GM13976 (cell line): Measurements from ENCODE around the gene SKAP1.

Source experiments
- DNase-seq: peaks from one replicate; pipeline ENCODE4 v3.0.0; 2012; ENCODE audit warnings: low spot score
- in situ Hi-C: fragments of 300-500 bp; cut with MboI; formaldehyde crosslinking; loops from one replicate; pipeline ENCODE4 v1.12.0; 2022; ENCODE audit warnings: low sequenced_read_pairs, mixed read lengths, inconsistent platforms; ENCODE audit not compliant: unreplicated experiment
- TF ChIP-seq, protein P1 (sequence below): IDR thresholded peaks from 2 replicates; pipeline ENCODE4 v1.5.1; 2012; ENCODE audit warnings: borderline replicate concordance, mild to moderate bottlenecking; ENCODE audit not compliant: insufficient read depth; ENCODE audit errors: extremely low read depth, missing control alignments, control extremely low read depth

The SKAP1 gene

DNA sequence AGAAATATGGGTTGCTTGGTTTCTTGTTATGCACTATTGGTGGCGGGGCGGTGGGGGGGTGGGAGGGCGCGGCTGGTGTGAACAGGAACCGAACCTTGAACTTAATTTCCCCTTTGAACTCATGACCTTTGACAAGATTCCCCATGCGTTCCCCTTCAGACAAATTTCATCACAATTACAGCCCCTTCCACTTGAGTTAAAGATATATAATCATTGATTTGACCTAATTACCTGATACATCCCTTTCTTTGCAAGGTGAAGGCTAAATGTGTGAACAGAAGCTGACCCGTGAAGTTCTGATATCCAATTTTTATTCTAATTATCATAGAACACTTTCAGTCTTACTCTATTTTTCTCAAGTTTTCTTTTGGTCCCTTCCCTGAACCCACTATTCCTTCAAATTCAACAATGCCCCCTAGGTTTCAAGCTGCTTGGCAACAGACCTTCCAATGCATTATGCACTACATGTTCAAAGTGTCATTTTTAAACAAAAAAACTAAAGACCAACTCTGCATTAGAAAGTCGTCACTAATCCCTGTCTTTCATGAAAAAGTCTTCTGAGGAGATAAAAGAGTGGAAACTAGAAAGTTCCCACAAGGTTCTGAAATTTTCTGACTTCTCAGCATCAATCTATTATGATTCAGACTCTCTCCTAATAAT lies 116.8 kb downstream of the SKAP1 start:
- in situ Hi-C loops = no loop called here
- TF ChIP-seq, protein P1, sequence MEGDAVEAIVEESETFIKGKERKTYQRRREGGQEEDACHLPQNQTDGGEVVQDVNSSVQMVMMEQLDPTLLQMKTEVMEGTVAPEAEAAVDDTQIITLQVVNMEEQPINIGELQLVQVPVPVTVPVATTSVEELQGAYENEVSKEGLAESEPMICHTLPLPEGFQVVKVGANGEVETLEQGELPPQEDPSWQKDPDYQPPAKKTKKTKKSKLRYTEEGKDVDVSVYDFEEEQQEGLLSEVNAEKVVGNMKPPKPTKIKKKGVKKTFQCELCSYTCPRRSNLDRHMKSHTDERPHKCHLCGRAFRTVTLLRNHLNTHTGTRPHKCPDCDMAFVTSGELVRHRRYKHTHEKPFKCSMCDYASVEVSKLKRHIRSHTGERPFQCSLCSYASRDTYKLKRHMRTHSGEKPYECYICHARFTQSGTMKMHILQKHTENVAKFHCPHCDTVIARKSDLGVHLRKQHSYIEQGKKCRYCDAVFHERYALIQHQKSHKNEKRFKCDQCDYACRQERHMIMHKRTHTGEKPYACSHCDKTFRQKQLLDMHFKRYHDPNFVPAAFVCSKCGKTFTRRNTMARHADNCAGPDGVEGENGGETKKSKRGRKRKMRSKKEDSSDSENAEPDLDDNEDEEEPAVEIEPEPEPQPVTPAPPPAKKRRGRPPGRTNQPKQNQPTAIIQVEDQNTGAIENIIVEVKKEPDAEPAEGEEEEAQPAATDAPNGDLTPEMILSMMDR = no peak
- no peak for DNase-seq

DNA sequence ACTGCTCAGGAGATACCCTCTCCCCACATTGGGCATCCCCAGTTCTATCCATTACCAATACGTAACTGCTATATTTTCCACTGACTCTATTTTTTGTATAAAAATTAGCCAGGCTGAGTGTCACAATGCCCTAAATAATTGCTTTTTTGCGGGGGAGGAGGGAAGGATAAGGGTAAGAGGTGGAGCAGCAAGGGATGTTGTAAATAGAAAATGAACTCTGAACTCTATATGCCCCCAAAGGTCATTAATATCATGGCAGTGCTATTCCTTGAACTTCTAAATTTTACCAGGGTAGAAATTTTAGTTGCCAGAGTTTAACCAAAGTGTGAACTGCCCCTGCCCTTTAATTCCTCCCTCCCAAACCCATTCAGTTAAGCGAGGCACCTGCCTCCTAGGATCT lies 118.7 kb downstream of the SKAP1 start:
- no peak for DNase-seq
- in situ Hi-C loops = no loop called here
- TF ChIP-seq, protein P1 = no peak

DNA sequence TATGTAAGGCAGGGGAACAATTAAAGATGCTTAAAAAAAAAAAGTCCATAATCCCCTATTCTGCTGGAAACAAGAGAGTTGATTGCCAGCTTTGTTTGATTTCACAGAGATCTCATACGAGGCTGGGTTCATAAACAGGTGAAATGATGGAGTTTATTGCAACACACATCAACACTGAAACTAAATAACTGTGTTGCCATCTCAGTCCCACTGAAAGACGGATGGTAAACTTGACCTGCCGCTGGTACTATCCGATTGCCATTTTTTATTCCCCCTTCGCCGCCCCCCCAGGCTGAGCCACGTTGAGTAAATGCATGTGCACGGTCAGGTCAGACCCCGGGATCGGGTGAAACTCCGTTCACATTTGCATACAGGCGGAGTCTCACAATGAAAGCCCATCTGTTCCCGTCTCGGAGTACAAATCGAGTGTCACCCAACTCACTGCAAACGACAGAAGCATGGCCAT lies 119.2 kb downstream of the SKAP1 start:
- DNase-seq = no peak
- in situ Hi-C loops = no loop called here
- TF ChIP-seq, protein P1 = no peak

DNA sequence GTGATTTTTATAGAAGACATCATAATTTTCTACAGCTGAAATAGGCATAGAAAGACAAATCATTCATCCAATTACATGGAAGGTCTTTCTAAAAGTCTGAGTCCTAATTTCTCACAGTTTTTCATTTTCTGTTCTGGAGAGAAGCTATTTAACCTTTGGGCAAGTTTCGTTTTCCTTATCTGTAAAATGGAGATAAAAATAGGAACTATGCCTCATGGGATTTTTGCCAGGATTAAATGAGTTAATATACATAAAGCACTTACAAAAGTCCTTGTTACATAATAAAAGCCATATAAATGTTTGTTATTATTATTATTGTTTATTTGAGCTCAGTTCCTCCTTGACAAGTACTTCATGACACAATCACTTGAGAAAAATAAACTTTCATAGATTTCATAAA lies 121.4 kb downstream of the SKAP1 start:
- in situ Hi-C loops = no loop called here
- TF ChIP-seq, protein P1 = no peak
- DNase-seq = no peak

DNA sequence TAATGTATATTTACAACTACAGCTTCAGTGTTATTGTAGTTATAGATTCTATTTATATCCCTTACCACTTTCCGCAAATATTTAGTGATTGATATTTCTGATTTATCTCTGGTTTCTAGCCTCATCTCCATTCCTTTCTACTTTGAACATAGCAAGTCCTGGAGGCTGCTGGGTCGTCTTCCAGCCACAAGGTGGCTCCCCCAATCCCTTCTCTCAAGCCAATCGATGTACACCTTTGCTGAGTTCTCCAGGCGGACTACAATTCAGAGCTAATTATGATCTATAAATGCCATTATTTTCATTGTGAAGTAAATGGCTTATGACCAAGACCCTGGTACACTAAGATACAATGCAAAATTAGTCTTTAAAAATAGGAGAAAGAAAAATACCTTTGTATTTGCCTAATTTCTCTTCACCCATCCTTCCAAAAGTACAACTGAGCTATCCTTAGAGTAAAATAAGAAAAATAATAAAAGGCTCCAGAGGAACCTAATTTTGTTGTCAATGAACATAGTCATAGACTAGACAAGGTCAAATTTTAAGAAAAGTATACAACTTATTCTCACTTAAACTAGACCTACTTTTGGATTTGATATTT lies 122.1 kb downstream of the SKAP1 start:
- DNase-seq = peak; percentile 31
- in situ Hi-C loops = no loop called here
- TF ChIP-seq, protein P1 = peak; percentile 73

DNA sequence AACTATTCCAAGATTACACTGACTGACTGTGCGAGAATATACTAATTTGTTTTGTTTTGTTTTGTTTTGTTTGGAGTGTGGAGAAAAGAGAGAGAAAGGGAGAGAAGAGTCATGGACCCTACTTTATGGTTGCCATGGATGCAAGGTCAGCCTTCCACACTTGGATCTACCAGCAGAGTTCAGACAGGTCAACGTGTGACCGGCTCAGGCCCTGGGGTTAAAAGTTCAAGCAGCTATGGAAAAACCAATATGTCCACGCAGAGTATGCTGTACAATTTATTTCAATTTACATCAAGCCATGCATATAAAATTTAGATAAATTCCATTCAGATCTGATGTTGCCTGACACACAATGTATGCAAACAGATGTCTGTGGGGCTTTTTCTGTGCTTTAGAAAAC lies 122.8 kb downstream of the SKAP1 start:
- TF ChIP-seq, protein P1 = no peak
- no peak for DNase-seq
- in situ Hi-C loops = no loop called here
